ENCODE results near the gene PHB1.

Gene PHB1

DNA sequence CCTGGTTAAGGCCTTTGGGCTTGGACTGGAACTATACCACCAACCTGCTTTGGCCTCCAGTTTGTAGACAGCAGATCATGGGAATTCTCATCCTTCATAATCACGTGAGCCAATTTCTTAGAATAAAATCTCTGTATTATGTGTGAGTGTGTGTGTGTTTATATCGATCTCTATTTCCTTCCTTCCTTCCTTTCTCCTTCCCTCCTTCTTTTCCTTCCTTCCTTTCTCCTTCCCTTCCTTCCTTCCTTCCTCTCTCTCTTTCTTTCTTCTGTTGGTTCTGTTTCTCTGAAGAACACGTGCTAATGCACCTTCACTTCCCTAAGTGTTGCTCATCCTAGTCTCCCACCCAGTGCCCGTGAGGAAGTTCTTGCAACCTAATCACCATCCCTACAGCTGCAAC, 35.5 kb upstream of the PHB1 start:
- no peak for DNase-seq (ENCODE audit: low read depth)
- no peak for TF ChIP-seq CTCF (IDR thresholded peaks at IDR 0.05; ENCODE audit: low read length, missing control alignments)
- no peak overlapping the region for H3K4me3 ChIP-seq (replicated peaks; ENCODE audit: low read depth, low read length)

DNA sequence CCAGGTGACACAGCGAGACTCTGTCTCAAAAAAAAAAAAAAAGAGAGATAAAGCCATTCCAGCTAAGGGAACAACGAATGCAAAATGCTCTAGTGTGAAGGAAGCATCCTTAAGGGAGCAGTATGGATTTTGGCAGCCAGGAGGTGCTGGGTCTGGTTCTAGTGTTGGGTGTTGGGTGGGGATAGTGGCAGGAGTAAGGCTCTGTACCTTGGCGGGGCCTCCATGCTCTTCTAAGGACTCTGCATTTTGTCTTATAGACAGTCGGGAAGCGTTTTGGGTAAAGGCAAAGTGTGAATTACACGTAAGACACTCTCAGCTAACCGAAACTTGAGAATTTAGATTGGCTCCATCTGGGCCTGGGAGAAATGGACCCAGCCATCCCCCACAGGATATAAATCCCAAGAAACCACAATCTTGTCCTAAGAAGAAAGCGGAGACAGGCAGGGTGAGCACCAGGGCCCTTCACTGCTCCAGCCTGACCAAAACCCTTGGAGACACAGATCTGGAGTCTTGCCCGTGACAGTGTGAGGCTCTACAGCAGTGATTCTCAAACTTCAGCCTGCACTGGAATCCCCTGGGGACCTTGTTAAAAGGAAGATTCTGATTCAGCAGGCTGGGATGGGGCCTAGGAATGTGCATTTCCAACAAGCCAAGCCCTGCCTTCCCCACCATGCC, 33.1 kb upstream of the PHB1 start:
- no peak overlapping the region for H3K4me3 ChIP-seq (replicated peaks; ENCODE audit: low read depth, low read length)
- TF ChIP-seq CTCF (IDR thresholded peaks at IDR 0.05; ENCODE audit: low read length, missing control alignments): no peak
- no peak for DNase-seq (ENCODE audit: low read depth)

DNA sequence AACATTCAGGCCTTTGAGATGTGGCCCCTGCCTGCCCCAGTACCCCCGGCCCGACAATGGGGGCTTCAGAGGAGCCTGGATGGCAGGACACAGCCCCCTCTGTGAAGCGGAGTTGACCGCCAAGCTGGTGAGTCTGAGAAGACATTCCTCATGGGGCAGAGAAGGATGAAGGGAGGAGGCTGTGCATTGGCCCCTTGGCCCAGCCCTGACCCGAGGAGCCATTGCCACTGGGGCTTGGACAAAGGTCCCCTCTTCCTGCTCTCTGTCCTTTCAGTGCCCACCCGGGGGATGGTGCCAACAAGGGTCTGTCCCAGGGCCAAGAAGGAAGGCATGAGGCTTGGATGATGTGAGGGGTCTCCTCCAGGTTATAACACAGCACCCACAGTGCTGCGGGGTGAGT, 30.9 kb upstream of the PHB1 start:
- no peak for DNase-seq (ENCODE audit: low read depth)

DNA sequence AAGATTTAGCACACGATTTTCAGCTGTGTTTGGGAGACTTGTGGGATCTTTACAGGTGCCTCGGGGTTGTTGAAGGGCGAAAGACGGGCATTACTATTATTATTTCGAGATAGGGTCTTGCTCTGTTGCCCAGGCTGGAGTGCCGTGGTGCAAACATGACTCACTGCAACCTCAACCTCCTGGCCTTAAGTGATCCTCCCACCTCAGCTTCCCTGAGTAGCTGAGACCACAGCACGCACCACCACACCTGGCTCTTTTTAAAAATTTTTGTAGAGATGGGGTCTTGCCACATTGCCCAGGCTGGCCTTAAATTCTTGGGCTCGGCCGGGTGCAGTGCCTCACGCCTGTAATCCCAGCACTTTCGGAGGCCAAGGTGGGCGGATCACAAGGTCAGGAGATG, 29.7 kb upstream of the PHB1 start:
- H3K4me3 ChIP-seq (replicated peaks; ENCODE audit: low read depth, low read length): no peak overlapping the region
- TF ChIP-seq CTCF (IDR thresholded peaks at IDR 0.05; ENCODE audit: low read length, missing control alignments): no peak
- no peak for DNase-seq (ENCODE audit: low read depth)

More for the DNA sequence above, 30.9 kb upstream of the PHB1 start:
- no peak overlapping the region for H3K4me3 ChIP-seq (replicated peaks; ENCODE audit: low read depth, low read length)
- no peak for TF ChIP-seq CTCF (IDR thresholded peaks at IDR 0.05; ENCODE audit: low read length, missing control alignments)

- H3K4me3 ChIP-seq (replicated peaks; ENCODE audit: low read depth, low read length): no peak overlapping the region
- TF ChIP-seq CTCF (IDR thresholded peaks at IDR 0.05; ENCODE audit: low read length, missing control alignments): no peak
- peak; percentile 41 for DNase-seq (ENCODE audit: low read depth)
These were observed 29.2 kb upstream of the PHB1 start for GRCh38 chr17:49443862-49444261.

GRCh38 chr17:49442041-49442440, 27.4 kb upstream of the PHB1 start:
- no peak for DNase-seq (ENCODE audit: low read depth)
- no peak overlapping the region for H3K4me3 ChIP-seq (replicated peaks; ENCODE audit: low read depth, low read length)
- no peak for TF ChIP-seq CTCF (IDR thresholded peaks at IDR 0.05; ENCODE audit: low read length, missing control alignments)

DNA sequence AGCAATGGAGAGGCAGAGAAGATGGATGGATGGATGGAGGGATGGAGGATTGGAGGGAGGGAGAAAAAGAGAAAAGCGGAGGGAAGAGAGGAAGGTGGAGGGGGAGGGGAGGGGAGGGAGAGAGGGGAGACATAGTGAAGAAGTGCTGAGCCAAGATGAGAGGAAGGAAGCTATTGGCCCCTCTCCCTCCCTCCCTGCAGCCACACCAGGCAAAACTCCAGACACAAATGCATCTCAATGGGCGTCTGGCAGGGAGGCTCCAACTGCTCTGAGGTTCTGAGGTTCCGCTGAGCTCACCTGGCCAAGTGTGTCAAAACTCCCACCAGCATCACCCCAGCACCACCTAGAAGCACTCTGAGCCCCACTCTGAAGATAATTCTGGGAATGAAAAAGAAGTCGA, 26.9 kb upstream of the PHB1 start:
- no peak for TF ChIP-seq CTCF (IDR thresholded peaks at IDR 0.05; ENCODE audit: low read length, missing control alignments)
- no peak overlapping the region for H3K4me3 ChIP-seq (replicated peaks; ENCODE audit: low read depth, low read length)
- no peak for DNase-seq (ENCODE audit: low read depth)

Data from fibroblast of pulmonary artery (primary cell).